Measurements from ENCODE around the gene SLX9. TPM values are rescaled to one million over a fixed set of nuclear protein-coding genes. Genes with fewer than 3 reads are reported as not detected.

Gene SLX9
- polyA plus RNA-seq, 12 donors = 12.8 to 34.5 (median 15.4) TPM; not detected in 1

GRCh38 chr21:44956356-44957046 is 16.7 kb downstream of the SLX9 start:
- no peak for DNase-seq

GRCh38 chr21:44957047-44957831 is 17.4 kb downstream of the SLX9 start:
- no peak for DNase-seq

- DNase-seq = no peak
Observed at GRCh38 chr21:44957901-44958451, 18.1 kb downstream of the SLX9 start.

GRCh38 chr21:44958471-44959191 is 18.8 kb downstream of the SLX9 start:
- DNase-seq = peak; percentile 96

- DNase-seq = no peak
Observed at GRCh38 chr21:44959376-44960091, 19.7 kb downstream of the SLX9 start.

GRCh38 chr21:44960141-44961092 is 20.6 kb downstream of the SLX9 start:
- DNase-seq = no peak

- DNase-seq = peak; percentile 63
Observed at GRCh38 chr21:44962403-44962966, 22.7 kb downstream of the SLX9 start.

GRCh38 chr21:44964381-44964780 is 24.6 kb downstream of the SLX9 start:
- no peak for DNase-seq

- DNase-seq = peak; percentile 45
Observed at GRCh38 chr21:44965251-44966022, 25.6 kb downstream of the SLX9 start.

- DNase-seq = no peak
Observed at GRCh38 chr21:44966135-44967081, 26.6 kb downstream of the SLX9 start.

GRCh38 chr21:44967082-44968047 is 27.5 kb downstream of the SLX9 start:
- no peak for DNase-seq

- no peak for DNase-seq
Observed at GRCh38 chr21:44969066-44969670, 29.3 kb downstream of the SLX9 start.

- DNase-seq = no peak
Observed at GRCh38 chr21:44969931-44970755, 30.3 kb downstream of the SLX9 start.

GRCh38 chr21:44970766-44971671 is 31.2 kb downstream of the SLX9 start:
- DNase-seq = no peak
